T-helper 1 cell treated with Interleukin-12 subunit alpha and Interleukin-12 subunit beta and Interleukin-4 antibody, amounts not matched to agents 30 μg/mL and 1 μg/mL, for 36 hours (primary cell): Measurements from ENCODE around the gene DCAF10.

ENCODE experiments used
- H3K27ac Mint-ChIP-seq: one replicate; pipeline ENCODE4 v1.8.0; 2021; ENCODE audit warnings: mild to moderate bottlenecking, mixed read lengths
- H3K27me3 Mint-ChIP-seq: one replicate; pipeline ENCODE4 v1.8.0; 2021; ENCODE audit warnings: low read depth, mixed read lengths
- H3K36me3 Mint-ChIP-seq: one replicate; pipeline ENCODE4 v1.8.0; 2021; ENCODE audit warnings: low read depth, mixed read lengths
- H3K4me1 Mint-ChIP-seq: one replicate; pipeline ENCODE4 v1.8.0; 2021; ENCODE audit warnings: low read depth, mixed read lengths
- H3K4me3 Mint-ChIP-seq: one replicate; pipeline ENCODE4 v1.8.0; 2021; ENCODE audit warnings: mild to moderate bottlenecking, moderate library complexity, mixed read lengths
- H3K9me3 Mint-ChIP-seq: one replicate; pipeline ENCODE4 v1.8.0; 2021; ENCODE audit warnings: mixed read lengths

The DCAF10 gene

DNA sequence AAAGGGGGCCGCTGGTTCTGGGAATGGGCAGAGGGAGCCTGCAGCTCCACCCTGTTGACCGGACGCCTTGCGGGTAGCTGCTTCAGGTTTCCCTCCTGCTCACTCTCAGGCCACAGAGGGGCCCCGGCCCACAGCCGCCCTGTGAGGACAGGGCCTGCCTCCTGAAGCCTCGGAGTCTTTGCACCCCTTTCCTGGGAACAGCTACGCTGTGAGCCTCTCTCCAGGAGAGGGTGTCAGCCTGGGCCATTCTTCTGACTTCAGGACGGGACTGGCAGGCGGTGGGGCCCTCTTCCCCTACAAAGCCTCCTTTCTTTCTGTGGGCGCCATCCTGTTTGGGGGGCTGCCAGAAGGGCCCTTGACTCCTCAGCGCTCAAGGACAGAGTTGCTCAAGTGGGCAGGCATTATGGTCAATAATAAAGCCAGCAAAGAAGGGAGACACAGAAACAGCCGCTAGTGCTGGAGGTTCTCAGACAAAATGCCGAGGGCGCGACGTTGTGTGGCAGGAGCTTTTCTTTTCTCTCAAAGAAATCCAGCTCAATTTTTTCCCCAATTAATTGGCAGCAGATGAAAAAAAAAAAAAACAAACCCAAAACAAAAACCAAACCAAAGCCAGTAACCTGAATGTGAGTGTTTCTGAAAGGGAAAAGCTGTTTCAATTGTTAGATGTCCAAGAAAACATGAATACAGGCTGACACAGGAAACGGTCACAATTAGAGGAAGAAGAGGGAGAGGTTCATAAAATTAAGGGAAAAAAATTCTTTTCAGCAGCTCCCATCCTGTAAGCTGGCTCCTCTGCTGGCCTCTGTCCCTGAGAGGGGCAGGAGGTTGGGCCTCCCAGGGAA, 116.1 kb downstream of the DCAF10 start:
- Mint-ChIP-seq H3K27ac (no peak overlapping the region), H3K9me3 (no peaks in the 10 kb centered on the region), H3K27me3 (peaks cover 4% of the 10 kb centered on the region), H3K4me1 (peaks cover 4% of the 10 kb centered on the region), H3K4me3 (no peak overlapping the region), H3K36me3 (no peaks in the 10 kb centered on the region)
